Testis (tissue), 3 donors: ENCODE results near the gene CTF1. TPM values are rescaled to one million over a fixed set of nuclear protein-coding genes. Genes with fewer than 3 reads are reported as not detected.

ENCODE experiments used
- DNase-seq: peaks from one replicate; pipeline ENCODE4 v3.0.0-alpha.2; 2019
- H3K27ac ChIP-seq, 2 donors: fragments of 200-600 bp; sonication (generic); one replicate each; pipeline ENCODE4 v1.5.1; 2019
- H3K27me3 ChIP-seq: fragments of 200-600 bp; sonication (generic); one replicate; pipeline ENCODE4 v1.5.1; 2019
- H3K36me3 ChIP-seq: fragments of 200-600 bp; sonication (generic); one replicate; pipeline ENCODE4 v1.5.1; 2017; ENCODE audit warnings: low read depth; ENCODE audit errors: missing control alignments
- H3K4me1 ChIP-seq: fragments of 200-600 bp; sonication (generic); one replicate; pipeline ENCODE4 v1.5.1; 2019
- H3K4me3 ChIP-seq, 2 donors: fragments of 200-600 bp; sonication (generic); one replicate each; pipeline ENCODE4 v1.5.1; 2017 to 2019
- H3K9me3 ChIP-seq: fragments of 200-600 bp; sonication (generic); one replicate; pipeline ENCODE4 v1.5.1; 2017
- CTCF ChIP-seq, 3 experiments: fragments of 450-650 bp in 2 of 3; fragments of 200-600 bp in 1 of 3; sonication (generic) in 1 of 3; IDR thresholded peaks; one replicate each; pipeline ENCODE4 v1.5.1; 2016 to 2019; ENCODE audit warnings: antibody characterized with exemption in 3 of 3, mild to moderate bottlenecking in 2 of 3, moderate library complexity in 1 of 3
- POLR2A ChIP-seq: fragments of 450-650 bp; IDR thresholded peaks from one replicate; pipeline ENCODE4 v1.6.1; 2017; ENCODE audit warnings: antibody characterized with exemption, mild to moderate bottlenecking, moderate library complexity
- WGBS, 2 donors: methylation state at CpG; one replicate each; pipeline ENCODE4 v1.1.5; 2018; 5-methylcytosine and 5-hydroxymethylcytosine counted together
- intact Hi-C: fragments of 100-400 bp; cut with DNase I; formaldehyde crosslinking; loops from one replicate; pipeline ENCODE4 v1.15.1; 2023; ENCODE audit warnings: low total_unique reads
- polyA plus RNA-seq: library from polyadenylated mRNA; stranded (reverse); fragments of 350-450 nt; fragmentation: Illumina TruSeq; extraction: RNeasy Lipid Tissue Mini Kit (QIAGEN cat#74804); gene quantifications from one replicate; pipeline ENCODE4 v1.2.3, GENCODE V29; 2014; ENCODE audit warnings: low read depth, low replicate concordance; ENCODE audit not compliant: insufficient read depth
- total RNA-seq, 2 donors: library from RNA; depleted of rRNA; stranded (reverse); fragments of >200 nt; gene quantifications; one replicate each; pipeline ENCODE4 v1.2.3, GENCODE V29; 2016

Gene CTF1
- total and polyA plus RNA-seq, 3 donors from 2014 or later: 5.6 to 9.0 (median 5.9) TPM

GRCh38 chr16:30920891-30921290 is 24.5 kb downstream of the CTF1 start:
- Histone ChIP-seq H3K36me3 (no peaks in the 10 kb centered on the region), H3K4me1 (peaks cover 6% of the 10 kb centered on the region), H3K4me3 (no peak overlapping the region), H3K27me3 (no peaks in the 10 kb centered on the region), H3K9me3 (no peaks in the 10 kb centered on the region), H3K27ac (no peak overlapping the region)
- intact Hi-C loops: loop anchor here (5.0 kb wide), 1 partner anchor 74 kb away; no protein-coding TSS in a partner anchor
- TF ChIP-seq POLR2A (no peak), CTCF (IDR thresholded peaks at IDR 0.05) (no peak)
- no peak for DNase-seq
- WGBS, 2 donors: 66 to 74% methylated on average over 2 of the region's 2 CpGs

GRCh38 chr16:30921459-30921747 is 25.0 kb downstream of the CTF1 start:
- DNase-seq: no peak
- Histone ChIP-seq H3K27ac (peak overlapping the region in 1 of 2 donors; percentile 67), H3K36me3 (no peaks in the 10 kb centered on the region), H3K27me3 (no peaks in the 10 kb centered on the region), H3K4me1 (peaks cover 6% of the 10 kb centered on the region), H3K4me3 (peak overlapping the region; percentile 78 to 87), H3K9me3 (no peaks in the 10 kb centered on the region)
- intact Hi-C loops: loop anchor here (5.0 kb wide), 1 partner anchor 74 kb away; no protein-coding TSS in a partner anchor
- no peak for TF ChIP-seq POLR2A
- WGBS, 2 donors: 15 to 21% methylated on average over 6 of the region's 6 CpGs

GRCh38 chr16:30921748-30922419 is 25.5 kb downstream of the CTF1 start:
- TF ChIP-seq POLR2A: no peak
- peak; percentile 76 to 94 (median 92) for TF ChIP-seq CTCF (IDR thresholded peaks at IDR 0.05)
- H3K4me3 ChIP-seq: peak overlapping the region; percentile 78 to 87
- 0% methylated on average over 29 to 37 of the region's 37 CpGs for WGBS, 2 donors
- peak overlapping the region; percentile 67 to 90 for H3K27ac ChIP-seq
- intact Hi-C loops: loop anchor here (5.0 kb wide), 1 partner anchor 75 kb away; no protein-coding TSS in a partner anchor
- H3K36me3 ChIP-seq: no peaks in the 10 kb centered on the region
- DNase-seq: peak; percentile 94
- no peaks in the 10 kb centered on the region for H3K27me3 ChIP-seq
- H3K4me1 ChIP-seq: peaks cover 6% of the 10 kb centered on the region
- H3K9me3 ChIP-seq: no peaks in the 10 kb centered on the region

GRCh38 chr16:30922420-30922959 is 26.1 kb downstream of the CTF1 start:
- intact Hi-C loops: loop anchor here (5.0 kb wide), 1 partner anchor 75 kb away; no protein-coding TSS in a partner anchor
- Histone ChIP-seq H3K4me3 (peak overlapping the region; percentile 78 to 87), H3K9me3 (no peaks in the 10 kb centered on the region), H3K4me1 (peaks cover 10% of the 10 kb centered on the region), H3K27me3 (no peaks in the 10 kb centered on the region), H3K36me3 (no peaks in the 10 kb centered on the region), H3K27ac (peak overlapping the region; percentile 90 to 95)
- TF ChIP-seq CTCF (IDR thresholded peaks at IDR 0.05) (no peak), POLR2A (no peak)
- peak; percentile 100 for DNase-seq
- WGBS, 2 donors: 0 to 2% methylated on average over 36 to 42 of the region's 42 CpGs

- Histone ChIP-seq H3K27me3 (no peaks in the 10 kb centered on the region), H3K4me1 (peaks cover 12% of the 10 kb centered on the region), H3K4me3 (peak overlapping the region; percentile 78 to 87), H3K9me3 (no peaks in the 10 kb centered on the region), H3K27ac (peak overlapping the region; percentile 90 to 95), H3K36me3 (no peaks in the 10 kb centered on the region)
- intact Hi-C loops: loop anchor here (5.0 kb wide), 1 partner anchor 76 kb away; no protein-coding TSS in a partner anchor
- TF ChIP-seq POLR2A (no peak), CTCF (IDR thresholded peaks at IDR 0.05) (no peak)
- peak; percentile 100 for DNase-seq
- WGBS, 2 donors: 0 to 1% methylated on average over 29 to 33 of the region's 33 CpGs
Measured at GRCh38 chr16:30922960-30923535, 26.6 kb downstream of the CTF1 start.
